CD4-positive, alpha-beta T cell (primary cell): ENCODE measurements around the gene SLC24A4. TPM values are rescaled to one million over a fixed set of nuclear protein-coding genes. Genes with fewer than 3 reads are reported as not detected.

Experiments used
- ATAC-seq: fragments of 200-7000 bp; cut with Tn5 transposase; one replicate; pipeline ENCODE4 v1.10.0; 2022; ENCODE audit warnings: mild to moderate bottlenecking; ENCODE audit not compliant: poor library complexity
- CTCF ChIA-PET: fragments of 350-600 bp; sonication (Branson Sonifier 250); formaldehyde crosslinking; loops from one replicate; lab custom pipeline; 2021; ENCODE audit warnings: antibody characterized with exemption, inconsistent platforms; lab: Charles Lee
- POLR2A ChIA-PET: fragments of 350-600 bp; sonication (Branson Sonifier 250); formaldehyde crosslinking; loops from one replicate; lab custom pipeline; 2021; ENCODE audit warnings: antibody characterized with exemption, inconsistent platforms; lab: Charles Lee
- DNase-seq, 14 experiments: peaks; one replicate each; pipeline ENCODE4 v3.0.0-alpha.2; 2013 to 2020; ENCODE audit warnings: mixed read lengths in 2 of 14
- H3K27ac ChIP-seq, 2 donors: one replicate each; pipeline versions ENCODE4 v1.5.1 to v1.7.0; 2013; ENCODE audit warnings: low read length in 2 of 2, low read depth in 1 of 2, mild to moderate bottlenecking in 1 of 2
- H3K27me3 ChIP-seq, 2 experiments: 1 replicate in 1 of 2; 2 replicates in 1 of 2; pipeline versions ENCODE4 v1.6.1 to v1.7.0; 2013; ENCODE audit warnings: low read length in 2 of 2, control low read depth in 1 of 2, mild to moderate bottlenecking in 1 of 2, moderate library complexity in 1 of 2; ENCODE audit not compliant: insufficient read depth in 2 of 2, control insufficient read depth in 1 of 2
- H3K36me3 ChIP-seq: one replicate; pipeline ENCODE4 v1.6.1; 2013; ENCODE audit warnings: low read length, control low read depth; ENCODE audit not compliant: insufficient read depth
- H3K4me1 ChIP-seq: one replicate; pipeline ENCODE4 v1.6.1; 2013; ENCODE audit warnings: low read length, control low read depth; ENCODE audit not compliant: insufficient read depth
- H3K4me3 ChIP-seq: one replicate; pipeline ENCODE4 v1.5.1; 2013; ENCODE audit warnings: mild to moderate bottlenecking, low read length, moderate library complexity
- H3K9me3 ChIP-seq, 2 experiments: 1 replicate in 1 of 2; 2 replicates in 1 of 2; pipeline versions ENCODE4 v1.6.1 to v1.7.0; 2013; ENCODE audit warnings: low read length in 2 of 2, mild to moderate bottlenecking in 2 of 2, control low read depth in 1 of 2, moderate library complexity in 1 of 2; ENCODE audit not compliant: control insufficient read depth in 1 of 2, insufficient read depth in 1 of 2
- H3K27ac Mint-ChIP-seq: one replicate; pipeline ENCODE4 v1.8.0; 2020; ENCODE audit warnings: mixed read lengths
- H3K27me3 Mint-ChIP-seq: one replicate; pipeline ENCODE4 v1.8.0; 2021; ENCODE audit warnings: mixed read lengths
- H3K36me3 Mint-ChIP-seq: one replicate; pipeline ENCODE4 v1.8.0; 2021; ENCODE audit warnings: low read depth, mixed read lengths
- H3K4me1 Mint-ChIP-seq: one replicate; pipeline ENCODE4 v1.8.0; 2021; ENCODE audit warnings: low read depth, mixed read lengths
- H3K4me3 Mint-ChIP-seq: one replicate; pipeline ENCODE4 v1.8.0; 2020; ENCODE audit warnings: mild to moderate bottlenecking, mixed read lengths
- H3K9me3 Mint-ChIP-seq: one replicate; pipeline ENCODE4 v1.8.0; 2020; ENCODE audit warnings: mixed read lengths
- intact Hi-C, 2 experiments: fragments of 100-400 bp; cut with DNase I in 1 of 2; cut with micrococcal nuclease in 1 of 2; formaldehyde crosslinking; loops; one replicate each; pipeline versions ENCODE4 v1.15.1 to v1.9.0; 2023 to 2025; cut with DNase I, micrococcal nuclease
- total RNA-seq, 174 experiments: library from RNA in 2 of 174; stranded (reverse) in 2 of 174; gene quantifications; one replicate each; pipeline ENCODE4 v1.2.3 and lab custom pipeline; 2021 to 2026
- TF ChIP-seq, protein P1 (sequence below): fragments of 200-600 bp; IDR thresholded peaks from one replicate; pipeline ENCODE4 v1.8.0; 2022; ENCODE audit warnings: antibody characterized with exemption, mild to moderate bottlenecking

The SLC24A4 gene
- total RNA-seq, 2 experiments from 2014 or later, result 0.11 to 0.19 TPM

GRCh38 chr14:92380131-92380530, 57.2 kb downstream of the SLC24A4 start:
- Mint-ChIP-seq H3K27ac (no peak overlapping the region), H3K27me3 (no peaks in the 10 kb centered on the region), H3K36me3 (no peaks in the 10 kb centered on the region), H3K9me3 (no peaks in the 10 kb centered on the region), H3K4me3 (no peak overlapping the region), H3K4me1 (no peaks in the 10 kb centered on the region)
- H3K27me3 ChIP-seq, result no peaks in the 10 kb centered on the region
- no peak for DNase-seq
- no peak overlapping the region for H3K27ac ChIP-seq
- POLR2A ChIA-PET, result no interaction called here
- no peak for ATAC-seq
- TF ChIP-seq, protein P1, sequence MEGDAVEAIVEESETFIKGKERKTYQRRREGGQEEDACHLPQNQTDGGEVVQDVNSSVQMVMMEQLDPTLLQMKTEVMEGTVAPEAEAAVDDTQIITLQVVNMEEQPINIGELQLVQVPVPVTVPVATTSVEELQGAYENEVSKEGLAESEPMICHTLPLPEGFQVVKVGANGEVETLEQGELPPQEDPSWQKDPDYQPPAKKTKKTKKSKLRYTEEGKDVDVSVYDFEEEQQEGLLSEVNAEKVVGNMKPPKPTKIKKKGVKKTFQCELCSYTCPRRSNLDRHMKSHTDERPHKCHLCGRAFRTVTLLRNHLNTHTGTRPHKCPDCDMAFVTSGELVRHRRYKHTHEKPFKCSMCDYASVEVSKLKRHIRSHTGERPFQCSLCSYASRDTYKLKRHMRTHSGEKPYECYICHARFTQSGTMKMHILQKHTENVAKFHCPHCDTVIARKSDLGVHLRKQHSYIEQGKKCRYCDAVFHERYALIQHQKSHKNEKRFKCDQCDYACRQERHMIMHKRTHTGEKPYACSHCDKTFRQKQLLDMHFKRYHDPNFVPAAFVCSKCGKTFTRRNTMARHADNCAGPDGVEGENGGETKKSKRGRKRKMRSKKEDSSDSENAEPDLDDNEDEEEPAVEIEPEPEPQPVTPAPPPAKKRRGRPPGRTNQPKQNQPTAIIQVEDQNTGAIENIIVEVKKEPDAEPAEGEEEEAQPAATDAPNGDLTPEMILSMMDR, result no peak
- no peaks in the 10 kb centered on the region for H3K36me3 ChIP-seq
- CTCF ChIA-PET, result no interaction called here
- intact Hi-C loops, result no loop called here
- H3K4me3 ChIP-seq, result no peak overlapping the region
- H3K4me1 ChIP-seq, result no peaks in the 10 kb centered on the region
- peaks cover 0 to 7% of the 10 kb centered on the region in 2 experiments for H3K9me3 ChIP-seq

GRCh38 chr14:92380582-92380981, 57.6 kb downstream of the SLC24A4 start:
- TF ChIP-seq, protein P1, result no peak
- no peaks in the 10 kb centered on the region for H3K27me3 ChIP-seq
- ATAC-seq (no peak), DNase-seq (no peak)
- no peaks in the 10 kb centered on the region for H3K36me3 Mint-ChIP-seq
- no peaks in the 10 kb centered on the region for H3K4me1 Mint-ChIP-seq
- peaks cover 0 to 7% of the 10 kb centered on the region in 2 experiments for H3K9me3 ChIP-seq
- no peak overlapping the region for H3K4me3 Mint-ChIP-seq
- H3K4me1 ChIP-seq, result no peaks in the 10 kb centered on the region
- H3K27me3 Mint-ChIP-seq, result no peaks in the 10 kb centered on the region
- ChIA-PET CTCF (no interaction called here), POLR2A (no interaction called here)
- no peaks in the 10 kb centered on the region for H3K36me3 ChIP-seq
- intact Hi-C loops, result no loop called here
- no peak overlapping the region for H3K4me3 ChIP-seq
- no peak overlapping the region for H3K27ac Mint-ChIP-seq
- H3K27ac ChIP-seq, result no peak overlapping the region
- H3K9me3 Mint-ChIP-seq, result no peaks in the 10 kb centered on the region

- ATAC-seq (no peak), DNase-seq (no peak)
- Mint-ChIP-seq H3K4me1 (no peaks in the 10 kb centered on the region), H3K27ac (no peak overlapping the region), H3K27me3 (no peaks in the 10 kb centered on the region), H3K4me3 (no peak overlapping the region), H3K9me3 (no peaks in the 10 kb centered on the region), H3K36me3 (no peaks in the 10 kb centered on the region)
- ChIA-PET POLR2A (no interaction called here), CTCF (no interaction called here)
- intact Hi-C loops, result no loop called here
- Histone ChIP-seq H3K4me3 (no peak overlapping the region), H3K9me3 (peaks cover 0 to 7% of the 10 kb centered on the region in 2 experiments), H3K27ac (no peak overlapping the region), H3K27me3 (no peaks in the 10 kb centered on the region), H3K4me1 (no peaks in the 10 kb centered on the region), H3K36me3 (no peaks in the 10 kb centered on the region)
- TF ChIP-seq, protein P1, result no peak
Measured at GRCh38 chr14:92382677-92383076, 59.7 kb downstream of the SLC24A4 start.
